ENCODE measurements around the gene A2ML1.
"Not testable (repeated sequence)": the region's sequence is repeated elsewhere in the genome, so short reads cannot be mapped to it uniquely, and the experiment has no call there.

The A2ML1 gene

DNA sequence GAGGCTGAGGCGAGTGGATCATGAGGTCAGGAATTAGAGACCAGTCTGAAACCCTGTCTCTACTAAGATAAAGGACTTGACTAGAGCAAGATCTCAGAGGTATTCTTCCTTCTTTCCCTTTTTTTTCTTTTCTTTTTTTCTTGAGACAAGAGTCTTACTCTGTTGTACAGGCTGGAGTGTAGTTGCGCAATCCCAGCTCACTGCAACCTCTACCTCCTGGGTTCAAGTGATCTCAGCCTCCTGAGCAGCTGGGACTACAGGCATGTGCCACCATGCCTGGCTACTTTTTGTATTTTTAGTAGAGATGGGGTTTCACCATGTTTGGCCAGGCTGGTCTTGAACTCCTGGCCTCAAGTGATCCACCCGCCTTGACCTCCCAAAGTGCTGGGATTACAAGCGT, 37.0 kb downstream of the A2ML1 start:
- not testable (repeated sequence) for DNase-seq

DNA sequence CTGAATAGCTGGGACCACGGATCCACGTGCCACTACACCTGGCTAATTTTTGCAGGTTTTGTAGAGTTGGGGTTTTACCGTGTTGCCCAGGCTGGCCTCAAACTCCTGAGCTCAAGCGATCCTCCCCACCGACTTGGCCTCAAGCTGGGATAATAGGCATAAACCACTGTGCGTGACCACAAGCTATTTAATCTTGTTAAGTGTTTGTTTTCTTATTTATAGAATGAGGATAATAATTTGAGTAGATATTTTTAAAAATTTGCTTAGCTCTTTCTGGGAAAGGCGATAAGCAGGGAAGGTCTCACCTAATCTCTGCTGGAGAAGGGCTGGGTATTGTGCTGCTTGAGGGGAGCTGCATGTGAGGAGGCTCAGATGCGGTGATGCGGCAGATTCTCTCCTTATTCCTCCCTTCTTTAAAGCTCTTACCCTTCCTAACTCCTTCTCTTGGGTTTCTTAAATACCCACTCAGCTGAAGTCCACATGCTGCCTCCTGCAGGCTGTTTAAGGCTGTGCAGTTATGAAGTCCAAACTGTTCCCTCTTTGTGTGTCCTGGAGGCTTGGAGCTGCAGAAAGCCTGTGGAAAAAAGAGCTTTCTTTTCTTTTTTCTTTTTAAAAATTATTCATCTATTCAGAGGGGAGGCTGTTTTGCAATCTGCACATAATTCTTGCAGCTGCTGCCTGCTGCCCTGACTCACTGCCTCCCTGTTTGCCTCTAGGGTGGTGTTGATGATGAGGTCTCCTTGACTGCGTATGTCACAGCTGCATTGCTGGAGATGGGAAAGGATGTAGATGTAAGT, 37.9 kb downstream of the A2ML1 start:
- no peak for DNase-seq

DNA sequence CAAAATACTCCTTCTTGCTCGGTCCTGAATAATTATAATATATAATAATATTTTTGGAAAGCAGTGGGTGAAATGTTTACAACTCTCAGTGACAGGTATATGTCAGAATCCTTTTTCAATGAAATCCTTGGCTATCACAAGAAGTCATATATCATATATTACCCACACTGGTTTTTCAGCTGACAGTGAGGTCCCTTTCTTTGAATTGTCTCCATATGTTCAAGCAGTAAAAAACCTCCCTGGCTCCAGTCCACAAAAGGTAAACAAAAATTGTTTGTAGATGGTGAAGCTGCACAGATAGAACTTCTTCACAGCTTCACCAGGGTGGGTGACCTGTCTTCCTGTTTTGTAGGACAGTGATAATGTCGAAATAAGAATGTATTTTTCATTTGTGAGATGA, 44.0 kb downstream of the A2ML1 start:
- no peak for DNase-seq

DNA sequence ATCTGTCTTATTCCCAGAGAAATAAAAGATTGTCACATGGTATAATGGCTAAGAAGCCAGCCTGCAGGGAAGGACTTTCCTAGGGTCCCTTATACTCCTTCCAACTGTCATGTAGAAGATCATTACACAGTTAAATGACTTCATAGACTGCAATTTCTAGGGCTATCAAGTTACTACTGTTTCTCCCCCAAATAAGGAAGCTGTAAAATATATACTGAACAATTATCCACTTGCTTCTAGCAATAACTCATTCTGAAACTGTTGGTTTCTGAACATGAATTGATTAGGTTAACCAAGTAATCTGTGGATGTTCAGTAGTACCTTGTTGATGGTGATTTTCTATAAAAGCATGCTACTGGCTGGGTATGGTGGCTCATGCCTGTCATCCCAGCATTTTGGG, 44.6 kb downstream of the A2ML1 start:
- DNase-seq = no peak

DNA sequence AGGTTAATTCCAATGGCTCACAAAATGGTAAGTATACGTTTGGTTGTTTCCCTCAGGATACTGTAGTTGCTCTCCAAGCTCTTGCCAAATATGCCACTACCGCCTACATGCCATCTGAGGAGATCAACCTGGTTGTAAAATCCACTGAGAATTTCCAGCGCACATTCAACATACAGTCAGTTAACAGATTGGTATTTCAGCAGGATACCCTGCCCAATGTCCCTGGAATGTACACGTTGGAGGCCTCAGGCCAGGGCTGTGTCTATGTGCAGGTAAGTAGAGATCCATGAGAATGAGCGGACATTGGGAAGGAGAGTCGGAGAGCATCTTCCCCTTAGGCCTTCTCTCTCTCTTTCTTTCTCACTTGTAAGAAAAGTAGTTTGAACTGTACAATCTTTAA, 45.4 kb downstream of the A2ML1 start:
- DNase-seq = no peak

DNA sequence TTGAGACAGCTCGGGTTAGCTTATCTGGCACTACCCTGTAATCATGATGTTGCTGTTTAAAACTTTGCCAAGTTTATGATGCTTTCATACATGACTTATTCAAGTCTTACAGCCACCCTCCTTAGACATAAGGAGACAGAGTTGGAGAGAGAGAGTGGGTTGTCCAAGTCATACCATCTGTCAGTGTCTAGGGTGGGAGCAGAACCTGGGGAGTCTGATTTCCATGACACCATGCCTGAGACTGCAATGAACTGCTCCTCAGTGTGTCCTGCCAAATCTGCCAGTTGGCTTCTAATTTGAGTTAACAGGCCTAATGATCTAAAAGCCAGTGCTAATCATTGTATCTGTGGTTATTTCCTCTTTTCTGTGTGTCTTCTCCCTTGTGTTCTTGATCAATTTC, 48.2 kb downstream of the A2ML1 start:
- no peak for DNase-seq

DNA sequence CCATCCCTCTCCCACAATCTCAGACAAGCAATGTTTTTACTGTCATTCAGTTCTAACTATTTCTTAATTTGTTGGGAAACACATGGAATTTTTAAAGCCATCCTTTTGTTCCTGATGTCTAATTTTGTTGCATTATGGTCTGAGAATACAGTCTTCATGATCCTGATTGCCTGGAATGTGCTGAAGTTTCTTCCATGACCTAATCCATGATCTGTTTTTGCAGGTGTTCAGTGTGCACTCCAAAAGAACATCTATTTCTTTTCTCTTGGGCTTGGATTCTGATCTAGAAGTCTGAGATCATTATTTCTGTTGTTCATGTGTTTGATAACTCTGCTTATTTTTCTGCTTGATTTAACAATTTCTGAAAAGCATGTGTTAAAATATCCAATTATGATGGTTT, 48.6 kb downstream of the A2ML1 start:
- no peak for DNase-seq

DNA sequence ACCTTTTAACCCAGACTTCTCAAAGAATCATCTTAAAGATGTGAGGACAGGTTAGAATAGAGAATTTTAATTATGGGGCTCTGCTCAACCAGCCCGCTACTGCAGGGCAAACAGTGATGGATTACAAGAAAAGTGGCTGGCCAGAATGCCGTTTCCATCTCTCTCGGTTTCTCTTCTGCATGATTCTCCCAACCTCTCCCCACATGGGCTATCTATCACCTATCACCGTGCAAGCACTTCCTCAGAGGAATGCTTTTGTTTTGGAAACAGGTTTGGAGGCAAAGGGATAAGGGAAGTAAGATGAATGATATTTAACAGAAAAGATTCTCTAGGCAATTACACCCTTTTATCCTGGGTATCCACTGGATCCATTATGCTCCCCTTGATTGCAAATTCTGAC, 54.5 kb downstream of the A2ML1 start:
- no peak for DNase-seq

DNA sequence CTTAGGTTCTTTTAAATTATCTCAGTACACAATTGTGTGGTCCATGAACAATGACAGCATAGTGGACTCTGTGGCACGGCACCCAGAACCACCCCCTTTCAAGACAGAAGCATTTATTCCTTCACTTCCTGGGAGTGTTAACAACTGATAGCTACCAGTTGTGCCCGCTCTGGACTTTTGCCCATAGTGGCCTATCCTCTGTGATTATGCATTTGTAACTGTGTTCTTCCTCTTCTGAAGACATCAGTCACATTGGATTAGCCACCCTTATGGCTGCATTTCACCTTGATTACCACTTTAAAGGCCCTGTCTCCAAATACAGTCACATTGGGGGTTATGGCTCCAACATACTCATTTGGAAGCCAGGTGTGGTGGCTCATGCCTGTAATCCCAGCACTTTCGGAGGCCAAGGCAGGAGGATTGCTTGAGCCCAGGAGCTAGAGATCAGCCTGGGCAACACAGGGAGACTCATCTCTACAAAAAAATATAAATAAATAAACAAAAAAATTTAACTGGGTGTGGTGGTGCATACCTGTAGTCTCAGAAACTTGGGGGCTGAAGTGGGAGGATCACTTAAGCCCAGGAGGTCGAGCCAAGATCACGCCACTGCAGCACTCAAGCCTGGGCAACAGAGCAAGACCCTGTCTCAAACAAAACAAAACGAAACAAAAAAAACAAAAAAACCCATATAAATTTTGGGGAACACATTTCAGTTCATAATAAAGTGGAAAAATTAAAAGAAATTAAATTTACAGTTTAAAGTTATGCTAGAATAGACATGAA, 64.3 kb downstream of the A2ML1 start:
- DNase-seq = no peak

DNA sequence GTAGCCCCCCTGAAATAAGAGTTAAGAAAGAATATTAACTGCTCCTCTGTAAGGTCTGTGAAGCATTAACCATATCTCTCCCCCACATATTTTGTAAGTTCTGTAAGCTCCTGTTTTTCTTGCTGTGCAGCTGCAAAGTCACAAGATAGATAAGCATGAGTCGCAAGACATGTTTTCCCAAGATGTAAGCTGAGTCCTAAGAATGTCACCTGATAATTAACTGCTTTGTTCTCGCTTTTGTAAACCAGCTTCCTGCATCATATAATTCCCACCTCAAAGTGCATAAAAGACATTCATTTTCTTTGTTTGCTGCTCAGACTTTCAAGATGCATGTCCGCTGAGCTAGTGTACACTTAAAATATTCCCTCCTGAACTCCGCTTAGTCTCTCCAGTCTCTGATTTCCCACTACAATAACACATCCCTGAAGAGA, 64.9 kb downstream of the A2ML1 start:
- no peak for DNase-seq

DNA sequence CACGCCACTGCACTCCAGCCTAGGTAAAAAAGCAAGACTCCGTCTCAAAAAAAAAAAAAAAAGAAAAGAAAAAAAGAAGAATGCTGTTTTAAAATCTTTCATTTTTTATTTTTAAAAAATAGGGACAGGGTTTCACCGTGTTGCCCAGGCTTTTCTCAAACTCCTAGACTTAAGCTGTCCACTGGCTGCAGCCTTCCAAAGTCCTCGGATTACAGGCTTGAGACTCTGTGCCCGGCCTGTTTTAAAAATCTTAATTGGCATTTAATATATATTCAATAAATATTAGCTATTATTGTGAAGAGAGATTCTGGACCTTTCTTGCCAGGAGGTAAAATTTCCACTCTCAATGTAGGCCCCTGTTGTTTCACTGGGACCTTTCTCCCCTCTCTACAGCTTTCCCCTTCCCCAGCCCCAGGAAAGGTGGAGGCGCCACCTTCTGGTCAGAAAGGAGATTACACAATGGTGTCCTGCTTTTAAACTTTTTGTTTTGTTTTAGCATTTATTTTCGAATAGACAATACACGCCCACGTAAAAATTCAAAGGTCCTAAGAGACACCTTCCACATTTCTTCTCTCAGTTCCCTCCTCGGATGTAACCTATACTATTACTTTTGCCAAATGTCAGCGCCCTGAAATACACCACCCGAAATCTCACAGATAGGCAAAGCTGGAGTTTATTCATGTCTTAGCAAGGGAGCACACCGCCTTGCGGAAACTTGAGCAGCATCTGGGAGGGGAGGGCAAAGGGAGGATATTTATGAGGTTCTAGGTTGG, 68.1 kb downstream of the A2ML1 start:
- peak; percentile 1 for DNase-seq

DNA sequence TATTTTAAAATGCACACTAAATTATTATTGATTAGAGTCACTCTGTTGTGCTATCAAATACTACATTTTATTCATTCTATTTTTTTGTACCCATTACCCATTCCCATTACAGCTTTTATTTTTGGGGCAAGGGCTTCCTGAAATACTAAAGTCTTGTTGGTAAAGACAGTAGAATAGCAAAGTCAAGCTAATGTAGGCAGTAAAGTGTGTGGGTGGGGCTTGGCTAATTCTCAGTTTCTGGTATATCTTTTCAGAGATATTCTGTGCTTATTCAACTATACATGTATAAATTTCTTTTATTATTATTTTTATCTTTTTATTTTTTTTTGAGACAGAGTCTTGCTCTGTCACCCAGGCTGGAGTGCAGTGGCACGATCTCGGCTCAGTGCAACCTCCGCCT, 69.6 kb downstream of the A2ML1 start:
- DNase-seq = no peak

DNA sequence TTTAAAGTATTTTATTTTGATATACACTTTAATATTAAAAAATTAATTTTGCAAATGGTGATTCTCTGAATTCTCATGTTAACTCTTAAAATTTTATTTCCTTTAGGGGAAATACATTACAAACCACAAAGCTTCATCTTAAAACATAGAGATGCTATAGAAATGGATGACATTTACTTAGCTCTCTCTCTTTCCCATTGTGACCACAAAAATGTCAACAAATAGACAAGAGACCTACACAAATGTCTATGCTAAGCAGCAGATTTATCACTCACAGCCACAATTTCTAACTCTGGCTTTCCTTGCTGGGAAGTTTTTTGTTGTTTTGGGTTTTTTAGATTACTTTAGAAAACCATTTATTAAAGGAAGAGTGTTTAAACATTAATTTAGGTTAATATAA, 72.0 kb downstream of the A2ML1 start:
- DNase-seq = no peak

DNA sequence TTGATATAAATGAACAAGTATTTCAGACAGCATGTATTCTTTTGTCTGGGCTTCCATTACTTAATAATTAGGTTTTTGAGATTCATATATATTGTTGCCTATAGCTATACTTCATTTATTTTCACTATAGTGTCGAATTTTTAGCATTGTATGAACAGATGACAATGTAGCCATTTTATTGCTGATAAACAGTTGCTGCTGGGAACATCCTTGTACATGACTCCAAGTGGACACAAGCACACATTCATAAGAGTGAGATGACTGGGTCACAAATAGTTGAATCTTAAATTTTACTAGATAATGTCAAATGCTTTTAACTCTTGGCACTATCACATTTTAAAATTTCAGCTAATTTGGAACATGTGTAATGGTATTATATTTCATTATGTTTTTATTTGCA, 72.6 kb downstream of the A2ML1 start:
- no peak for DNase-seq

DNA sequence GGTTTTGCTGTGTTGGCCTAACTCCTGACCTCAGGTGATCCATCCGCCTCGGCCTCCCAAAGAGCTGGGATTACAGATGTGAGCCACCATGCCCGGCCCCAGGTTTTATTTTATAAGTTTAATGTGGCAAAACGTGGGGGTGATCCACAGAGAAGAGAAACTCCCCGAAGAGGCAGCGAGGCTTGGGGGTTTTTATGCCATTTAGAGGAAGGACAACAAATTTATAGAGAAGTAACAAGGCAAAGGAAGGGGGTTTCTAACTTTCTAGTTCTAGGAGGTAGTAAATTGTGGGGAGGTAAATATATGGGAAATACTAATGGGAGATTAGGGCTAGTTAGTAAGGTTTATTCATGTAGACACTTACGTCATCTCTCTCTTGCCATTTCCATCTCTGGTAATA, 74.7 kb downstream of the A2ML1 start:
- no peak for DNase-seq

DNA sequence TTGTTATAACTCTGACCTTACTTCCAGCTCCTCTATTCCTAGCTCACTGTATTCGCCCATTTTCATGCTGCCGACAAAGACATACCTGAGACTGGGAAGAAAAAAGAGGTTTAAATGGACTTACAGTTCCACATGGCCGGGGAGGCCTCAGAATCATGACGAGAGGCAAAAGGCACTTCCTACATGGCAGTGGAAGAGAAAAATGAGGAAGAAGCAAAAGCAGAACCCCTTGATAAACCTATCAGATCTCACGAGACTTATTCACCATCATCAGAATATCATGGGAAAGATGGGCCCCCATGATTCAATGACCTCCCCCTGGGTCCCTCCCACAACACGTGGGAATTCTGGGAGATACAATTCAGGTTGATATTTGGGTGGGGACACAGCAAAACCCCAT, 77.4 kb downstream of the A2ML1 start:
- no peak for DNase-seq

DNA sequence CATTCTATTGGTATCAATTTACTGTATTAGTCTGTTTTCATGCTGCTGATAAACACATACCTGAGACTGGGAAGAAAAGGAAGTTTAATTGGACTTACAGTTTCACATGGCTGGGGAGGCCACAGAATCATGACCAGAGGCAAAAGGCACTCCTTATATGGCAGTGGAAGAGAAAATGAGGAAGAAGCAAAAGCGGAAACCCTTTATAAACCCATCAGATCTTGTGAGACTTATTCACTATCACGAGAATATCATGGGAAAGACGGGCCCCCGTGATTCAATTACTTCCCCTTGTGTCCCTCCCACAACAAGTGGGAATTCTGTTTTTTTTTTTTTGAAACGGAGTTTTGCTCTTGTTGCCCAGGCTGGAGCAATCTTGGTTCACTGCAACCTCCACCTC, 80.3 kb downstream of the A2ML1 start:
- DNase-seq = not testable (repeated sequence)

DNA sequence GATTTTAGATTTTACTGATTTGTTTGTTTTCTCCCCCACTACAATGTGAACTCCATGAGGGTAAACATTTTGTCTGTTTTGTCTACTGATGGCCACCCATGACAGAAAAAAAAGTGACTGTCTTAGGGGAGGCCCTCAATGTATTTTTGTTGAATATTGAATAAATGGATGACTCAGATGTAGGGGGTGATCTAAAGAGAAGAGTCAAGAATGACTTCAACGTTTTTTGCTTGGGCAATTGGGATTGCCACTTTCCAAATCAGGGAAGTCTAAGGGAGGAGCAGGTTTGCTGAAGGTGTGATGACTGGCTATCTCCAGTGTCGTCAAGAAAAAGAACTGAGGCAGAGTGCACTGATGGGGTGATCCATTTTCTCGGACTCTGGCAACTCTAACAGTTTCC, 81.2 kb downstream of the A2ML1 start:
- DNase-seq = no peak

DNA sequence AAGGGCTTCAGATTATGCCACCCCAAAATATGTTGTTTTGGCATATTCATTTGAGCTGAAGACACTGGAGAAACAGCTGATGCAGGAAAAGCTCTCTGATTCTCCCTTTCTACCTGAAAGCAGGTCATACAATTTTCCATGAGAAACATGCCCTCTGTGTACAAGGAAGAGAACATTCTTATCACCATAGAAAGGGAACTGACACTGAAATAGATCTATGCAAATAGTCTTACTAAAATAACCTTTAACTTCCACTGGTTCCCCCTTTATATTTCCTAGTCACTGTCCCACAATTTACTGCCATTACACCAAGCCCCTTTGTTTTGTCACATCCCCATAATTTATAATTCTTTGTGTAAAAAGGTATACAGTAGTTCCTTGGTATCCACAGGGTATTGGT, 82.2 kb downstream of the A2ML1 start:
- no peak for DNase-seq

DNA sequence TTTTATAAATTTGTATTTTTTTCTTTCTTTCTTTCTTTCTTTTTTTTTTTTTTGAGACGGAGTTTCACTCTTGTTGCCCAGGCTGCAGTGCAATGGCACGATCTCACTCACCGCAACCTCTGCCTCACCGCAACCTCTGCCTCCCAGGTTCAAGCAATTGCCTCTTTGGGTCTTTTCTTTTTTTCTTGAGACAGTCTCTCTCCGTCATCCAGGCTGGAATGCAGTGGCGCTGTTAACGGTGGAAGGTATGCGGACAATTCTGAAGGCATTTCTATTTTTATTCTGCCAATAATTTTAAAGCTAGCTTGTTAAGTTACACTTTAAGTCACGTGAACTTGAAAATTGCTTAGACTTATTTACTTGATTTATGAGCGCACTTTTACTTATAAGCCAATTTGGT, 83.1 kb downstream of the A2ML1 start:
- DNase-seq = no peak

DNA sequence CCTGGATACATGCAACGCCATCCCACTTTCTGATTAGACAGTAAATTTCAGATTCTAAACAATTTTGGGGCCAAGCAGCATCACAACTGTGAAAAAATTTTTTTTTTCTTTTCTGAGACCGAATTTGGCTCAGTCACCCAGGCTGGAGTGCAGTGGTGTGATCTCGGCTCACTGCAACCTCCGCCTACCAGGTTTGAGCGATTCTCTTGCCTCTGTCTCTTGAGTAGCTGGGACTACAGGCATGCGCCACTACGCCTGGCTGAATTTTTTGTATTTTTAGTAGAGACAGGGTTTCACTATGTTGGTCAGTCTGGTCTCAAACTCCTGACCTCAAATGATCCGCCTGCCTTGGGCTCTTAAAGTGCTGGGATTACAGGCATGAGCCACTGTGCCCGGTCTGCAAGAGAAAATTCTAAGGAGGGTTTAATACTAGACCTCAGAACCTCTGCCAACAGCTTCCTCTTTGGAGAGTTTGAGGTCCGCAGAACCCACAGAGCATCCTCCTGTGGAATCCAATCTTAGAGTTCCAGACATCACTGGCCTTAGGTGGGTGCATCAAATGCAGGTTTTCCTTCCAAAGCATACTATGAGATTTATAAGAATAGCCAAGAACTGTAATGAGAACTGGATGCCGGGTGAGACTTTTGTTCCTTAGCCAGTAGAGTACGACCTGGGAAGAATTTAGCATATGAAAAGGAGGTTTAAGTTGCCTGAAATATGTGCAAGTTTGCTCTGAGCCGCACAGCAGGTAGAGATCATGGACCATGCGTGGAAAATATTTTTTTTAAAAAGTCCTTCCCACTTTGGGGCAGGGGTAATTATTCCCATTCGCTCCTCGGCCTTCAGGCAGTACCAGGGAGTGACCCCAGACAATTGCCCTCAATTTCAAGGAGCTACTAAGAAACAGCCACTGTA, 84.1 kb downstream of the A2ML1 start:
- no peak for DNase-seq

DNA sequence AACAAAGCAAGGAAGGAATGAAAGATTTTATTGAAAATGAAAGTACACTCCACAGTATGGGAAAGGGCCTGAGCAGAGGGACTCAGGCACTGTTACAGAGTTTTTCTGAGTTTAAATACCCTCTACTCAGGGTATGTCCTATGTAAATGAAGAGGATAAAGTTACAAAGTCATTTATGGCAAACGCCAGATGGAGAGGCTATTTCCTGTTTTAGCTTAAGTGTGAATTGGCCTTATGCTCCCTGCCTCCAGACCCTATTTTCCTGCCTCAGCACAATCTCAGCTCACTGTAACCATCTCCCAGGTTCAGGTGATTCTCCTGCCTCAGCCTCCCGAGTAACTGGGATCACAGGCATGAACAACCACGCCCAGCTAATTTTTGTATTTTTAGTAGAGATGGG, 85.1 kb downstream of the A2ML1 start:
- DNase-seq = no peak

DNA sequence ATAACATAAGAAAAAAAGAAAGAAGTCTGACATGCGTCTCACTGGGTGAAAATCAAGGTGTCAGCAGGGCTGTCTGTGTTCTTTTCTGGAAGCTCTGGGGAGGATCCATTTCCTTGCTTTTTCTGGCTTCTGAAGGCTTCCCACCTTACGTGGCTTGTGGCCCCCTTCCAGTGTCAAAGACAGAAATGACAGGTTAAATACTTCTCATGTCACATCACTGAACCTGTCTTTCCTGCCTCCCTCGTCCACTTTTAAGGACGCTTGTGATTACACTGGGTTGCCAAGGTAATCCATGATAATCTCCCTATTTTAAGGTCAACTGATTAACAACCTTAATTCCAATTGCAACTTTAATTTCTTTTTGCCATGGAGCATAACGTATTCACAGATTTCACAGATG, 87.3 kb downstream of the A2ML1 start:
- no peak for DNase-seq
